GM23248 (cell line): ENCODE data around the gene TRIM28. TPM values are rescaled to one million over a fixed set of nuclear protein-coding genes. Genes with fewer than 3 reads are reported as not detected.

ENCODE experiments used
- DNase-seq: peaks from one replicate; pipeline ENCODE4 v3.0.0-alpha.2; 2015
- H2AFZ ChIP-seq: fragments of 200-600 bp; sonication (generic); 2 replicates; pipeline ENCODE4 v1.6.1; 2016; ENCODE audit warnings: antibody characterized with exemption
- H3F3A ChIP-seq: fragments of 200-600 bp; sonication (generic); 2 replicates; pipeline ENCODE4 v1.6.1; 2016; ENCODE audit warnings: mild to moderate bottlenecking, antibody characterized with exemption, mixed run types; ENCODE audit not compliant: insufficient read depth
- H3K27ac ChIP-seq: fragments of 200-600 bp; sonication (generic); 2 replicates; pipeline ENCODE4 v1.5.1; 2016; ENCODE audit warnings: mild to moderate bottlenecking
- H3K27me3 ChIP-seq: fragments of 200-600 bp; sonication (generic); replicated peaks from 2 replicates; pipeline ENCODE4 v1.6.1; 2016; ENCODE audit warnings: mild to moderate bottlenecking; ENCODE audit not compliant: insufficient read depth
- H3K36me3 ChIP-seq: fragments of 200-600 bp; sonication (generic); 2 replicates; pipeline ENCODE4 v1.6.1; 2016; ENCODE audit warnings: low read depth, mild to moderate bottlenecking
- H3K4me1 ChIP-seq: fragments of 200-600 bp; sonication (generic); 2 replicates; pipeline ENCODE4 v1.6.1; 2016; ENCODE audit warnings: mild to moderate bottlenecking; ENCODE audit not compliant: insufficient read depth
- H3K4me2 ChIP-seq: fragments of 200-600 bp; sonication (generic); one replicate; pipeline ENCODE4 v1.6.1; 2016; ENCODE audit warnings: mild to moderate bottlenecking; ENCODE audit not compliant: unreplicated experiment
- H3K4me3 ChIP-seq: fragments of 200-600 bp; sonication (generic); 2 replicates; pipeline ENCODE4 v1.5.1; 2016; ENCODE audit warnings: mild to moderate bottlenecking
- H3K79me2 ChIP-seq: fragments of 200-600 bp; sonication (generic); 2 replicates; pipeline ENCODE4 v1.6.1; 2016; ENCODE audit warnings: mild to moderate bottlenecking; ENCODE audit not compliant: insufficient read depth
- H3K9ac ChIP-seq: fragments of 200-600 bp; sonication (generic); 2 replicates; pipeline ENCODE4 v1.6.1; 2016; ENCODE audit warnings: mild to moderate bottlenecking
- H3K9me2 ChIP-seq: fragments of 200-600 bp; sonication (generic); 2 replicates; pipeline ENCODE4 v1.6.1; 2016; ENCODE audit warnings: mixed run types, mild to moderate bottlenecking, moderate library complexity; ENCODE audit not compliant: insufficient read depth
- H3K9me3 ChIP-seq: fragments of 200-600 bp; sonication (generic); one replicate; pipeline ENCODE4 v1.6.1; 2017; ENCODE audit warnings: low read depth
- H4K20me1 ChIP-seq: fragments of 200-600 bp; sonication (generic); 2 replicates; pipeline ENCODE4 v1.6.0; 2016; ENCODE audit not compliant: insufficient read depth
- EZH2 ChIP-seq: fragments of 200-600 bp; sonication (generic); IDR thresholded peaks from 2 replicates; pipeline ENCODE4 v1.6.1; 2018; ENCODE audit warnings: antibody characterized with exemption, mild to moderate bottlenecking; ENCODE audit not compliant: insufficient read depth, poor library complexity, severe bottlenecking
- EZH2phosphoT487 ChIP-seq: fragments of 200-600 bp; sonication (generic); IDR thresholded peaks from 2 replicates; pipeline ENCODE4 v1.6.1; 2018; ENCODE audit warnings: antibody characterized with exemption, moderate library complexity, mild to moderate bottlenecking, low read depth; ENCODE audit not compliant: insufficient read depth
- WGBS, 2 experiments: methylation state at CpG; one replicate each; pipeline ENCODE4 v1.1.6; 2015 to 2017; ENCODE audit warnings: low lambda C conversion rate in 2 of 2, low coverage in 1 of 2; ENCODE audit errors: missing lambda C conversion rate in 2 of 2; 5-methylcytosine and 5-hydroxymethylcytosine counted together
- in situ Hi-C: fragments of 300-500 bp; cut with MboI; formaldehyde crosslinking; loops from 2 replicates; pipeline ENCODE4 v1.15.0; 2020
- polyA plus RNA-seq: library from polyadenylated mRNA; unstranded; fragments of >200 nt; fragmentation: Nextera tagmentation; extraction: Ambion mirVana; gene quantifications from 2 replicates; pipeline ENCODE4 v1.2.1, GENCODE V29; 2016
- total RNA-seq: library from RNA; depleted of rRNA; stranded (reverse); fragments of >200 nt; shearing (Covaris generic); gene quantifications from 2 replicates; pipeline ENCODE4 v1.2.3, GENCODE V29; 2014

Gene TRIM28
- total and polyA plus RNA-seq, 2 experiments from 2014 or later = 61.5 to 319 TPM

- no peaks in the 10 kb centered on the region for H3K9me3 ChIP-seq
- H3K36me3 ChIP-seq = peaks cover 22% of the 10 kb centered on the region
- TF ChIP-seq EZH2phosphoT487 (no peak), EZH2 (no peak)
- H3K79me2 ChIP-seq = peaks cover 51% of the 10 kb centered on the region
- peak overlapping the region; percentile 39; the same call in 1 of the 2 replicates for H2AFZ ChIP-seq
- in situ Hi-C loops = no loop called here
- peak overlapping the region; percentile 96 for H3K9ac ChIP-seq
- 0 to 1% methylated on average over 34 to 69 of the region's 92 CpGs for WGBS, 2 experiments
- peak; percentile 83 for DNase-seq
- peak overlapping the region; percentile 98 for H3K4me3 ChIP-seq
- peaks cover 14% of the 10 kb centered on the region; the same call in 1 of the 2 replicates for H4K20me1 ChIP-seq
- H3K27ac ChIP-seq = peak overlapping the region; percentile 89
- H3K27me3 ChIP-seq = no peaks in the 10 kb centered on the region; the same call in 1 of the 2 replicates
- peak overlapping the region; percentile 96 for H3K4me2 ChIP-seq
- H3F3A ChIP-seq = no peaks in the 10 kb centered on the region
- peaks cover 10% of the 10 kb centered on the region; the same call in 1 of the 2 replicates for H3K4me1 ChIP-seq
- H3K9me2 ChIP-seq = no peaks in the 10 kb centered on the region
Measured at GRCh38 chr19:58544591-58545285, 874 bp downstream of the TRIM28 start.

GRCh38 chr19:58545286-58546018 lies 1.6 kb downstream of the TRIM28 start:
- peak overlapping the region; percentile 89 for H3K27ac ChIP-seq
- peaks cover 14% of the 10 kb centered on the region; the same call in 1 of the 2 replicates for H4K20me1 ChIP-seq
- in situ Hi-C loops = no loop called here
- H3K4me2 ChIP-seq = peak overlapping the region; percentile 96
- H3K27me3 ChIP-seq = no peaks in the 10 kb centered on the region
- peak; percentile 47 for DNase-seq
- H3K9me2 ChIP-seq = no peaks in the 10 kb centered on the region
- H2AFZ ChIP-seq = no peak overlapping the region
- 3 to 8% methylated on average over 16 to 21 of the region's 21 CpGs for WGBS, 2 experiments
- peak overlapping the region; percentile 98 for H3K4me3 ChIP-seq
- H3K4me1 ChIP-seq = peaks cover 10% of the 10 kb centered on the region; the same call in 1 of the 2 replicates
- H3F3A ChIP-seq = no peaks in the 10 kb centered on the region
- H3K79me2 ChIP-seq = peaks cover 58% of the 10 kb centered on the region
- H3K9ac ChIP-seq = peak overlapping the region; percentile 96
- peaks cover 29% of the 10 kb centered on the region for H3K36me3 ChIP-seq
- no peaks in the 10 kb centered on the region for H3K9me3 ChIP-seq
- TF ChIP-seq EZH2phosphoT487 (no peak), EZH2 (no peak)

GRCh38 chr19:58546019-58546530 lies 2.2 kb downstream of the TRIM28 start:
- Histone ChIP-seq H3K27me3 (no peaks in the 10 kb centered on the region), H3K36me3 (peaks cover 34% of the 10 kb centered on the region), H3K9me2 (no peaks in the 10 kb centered on the region), H3K4me2 (peak overlapping the region; percentile 96), H3K4me1 (peaks cover 10% of the 10 kb centered on the region; the same call in 1 of the 2 replicates), H4K20me1 (peaks cover 14% of the 10 kb centered on the region; the same call in 1 of the 2 replicates), H3K9me3 (no peaks in the 10 kb centered on the region), H3K4me3 (peak overlapping the region; percentile 98), H3K9ac (peak overlapping the region; percentile 96), H2AFZ (no peak overlapping the region), H3F3A (peaks cover 4% of the 10 kb centered on the region; the same call in 1 of the 2 replicates), H3K27ac (no peak overlapping the region), H3K79me2 (peaks cover 64% of the 10 kb centered on the region)
- no peak for DNase-seq
- WGBS, 2 experiments = 20 to 45% methylated on average over 1 of the region's 1 CpG
- no peak for TF ChIP-seq EZH2phosphoT487
- no peak for TF ChIP-seq EZH2
- in situ Hi-C loops = no loop called here
